Hippocampal formation (tissue), 2 donors: ENCODE data around the gene ETFRF1.

Experiments
- DNase-seq, 2 donors: peaks; one replicate each; lab custom pipeline; 2025; lab: John Stamatoyannopoulos, UW

The ETFRF1 gene

GRCh38 chr12:25195056-25195971, at the start of gene ETFRF1, which contains the start of gene DNAI7:
Gene ETFRF1 (plus strand): TSS chr12:25195237. CDS start chr12:25203957, 8,720 bp downstream.
Gene DNAI7 (minus strand): TSS chr12:25195160. CDS start chr12:25195078, 82 bp downstream.
- DNase-seq, result peak; percentile 86 to 90

GRCh38 chr12:25146686-25147085, 48.4 kb upstream of the ETFRF1 start:
- no peak for DNase-seq

GRCh38 chr12:25151476-25151875, 43.6 kb upstream of the ETFRF1 start:
- DNase-seq, result no peak

GRCh38 chr12:25152055-25152454, 43.0 kb upstream of the ETFRF1 start:
- no peak for DNase-seq

GRCh38 chr12:25155022-25155576, 39.9 kb upstream of the ETFRF1 start:
- DNase-seq, result peak in 1 of 2 donors; percentile 20

- no peak for DNase-seq
These were observed 39.0 kb upstream of the ETFRF1 start for GRCh38 chr12:25156061-25156460.

GRCh38 chr12:25162866-25163265, 32.2 kb upstream of the ETFRF1 start:
- no peak for DNase-seq

GRCh38 chr12:25182765-25183164, 12.3 kb upstream of the ETFRF1 start:
- no peak for DNase-seq

GRCh38 chr12:25184132-25184531, 10.9 kb upstream of the ETFRF1 start:
- DNase-seq, result no peak

GRCh38 chr12:25186038-25186787, 8.8 kb upstream of the ETFRF1 start:
- no peak for DNase-seq

GRCh38 chr12:25186788-25187402, 8.1 kb upstream of the ETFRF1 start:
- DNase-seq, result no peak

GRCh38 chr12:25187781-25188180, 7.3 kb upstream of the ETFRF1 start:
- DNase-seq, result no peak

GRCh38 chr12:25189656-25190055, 5.4 kb upstream of the ETFRF1 start:
- no peak for DNase-seq

GRCh38 chr12:25190793-25191192, 4.2 kb upstream of the ETFRF1 start:
- DNase-seq, result no peak

- DNase-seq, result peak in 1 of 2 donors; percentile 13
These were observed 823 bp upstream of the ETFRF1 start for GRCh38 chr12:25194214-25194613.

GRCh38 chr12:25194722-25195055, 348 bp upstream of the ETFRF1 start:
- DNase-seq, result no peak

- no peak for DNase-seq
These were observed 2.6 kb downstream of the ETFRF1 start for GRCh38 chr12:25197608-25198007.

- DNase-seq, result no peak
These were observed 5.7 kb downstream of the ETFRF1 start for GRCh38 chr12:25200703-25201102.

- no peak for DNase-seq
These were observed 7.1 kb downstream of the ETFRF1 start for GRCh38 chr12:25202137-25202536.

- no peak for DNase-seq
These were observed 12.4 kb downstream of the ETFRF1 start for GRCh38 chr12:25207411-25207810.

GRCh38 chr12:25207846-25208245, 12.8 kb downstream of the ETFRF1 start:
- no peak for DNase-seq

GRCh38 chr12:25208554-25208953, 13.5 kb downstream of the ETFRF1 start:
- DNase-seq, result no peak
